ACC112 (cell line): Measurements from ENCODE around the gene MACROD2.
A peak's percentile ranks its signal among the peaks of the same experiment; 100 is the strongest.
"Not testable (repeated sequence)": the region's sequence is repeated elsewhere in the genome, so short reads cannot be mapped to it uniquely, and the experiment has no call there.

Experiments used
- H2AFZ ChIP-seq: fragments of 200-600 bp; sonication (generic); one replicate; pipeline ENCODE4 v1.6.0; 2017; ENCODE audit warnings: antibody characterized with exemption, low read length; ENCODE audit not compliant: unreplicated experiment
- H3K27ac ChIP-seq: fragments of 200-600 bp; sonication (generic); 2 replicates; pipeline ENCODE4 v1.5.1; 2014; ENCODE audit warnings: low read depth, mild to moderate bottlenecking, antibody characterized with exemption, low read length, moderate library complexity
- H3K27me3 ChIP-seq: fragments of 200-600 bp; sonication (generic); 2 replicates; pipeline ENCODE4 v1.6.1; 2014; ENCODE audit warnings: mild to moderate bottlenecking, antibody characterized with exemption, low read length, moderate library complexity, mixed read lengths; ENCODE audit not compliant: insufficient read depth
- H3K36me3 ChIP-seq: fragments of 200-600 bp; sonication (generic); 2 replicates; pipeline ENCODE4 v1.6.1; 2016; ENCODE audit warnings: mild to moderate bottlenecking, antibody characterized with exemption, low read length, moderate library complexity, mixed read lengths; ENCODE audit not compliant: insufficient read depth
- H3K4me1 ChIP-seq: fragments of 200-600 bp; sonication (generic); one replicate; pipeline ENCODE4 v1.6.1; 2016; ENCODE audit warnings: low read length, mixed read lengths; ENCODE audit not compliant: insufficient read depth, unreplicated experiment, control insufficient read depth
- H3K4me3 ChIP-seq: fragments of 200-600 bp; sonication (generic); 2 replicates; pipeline ENCODE4 v1.5.1; 2014; ENCODE audit warnings: mild to moderate bottlenecking, low read depth, low read length
- H3K79me2 ChIP-seq: fragments of 200-600 bp; sonication (generic); one replicate; pipeline ENCODE4 v1.6.0; 2016; ENCODE audit warnings: low read length; ENCODE audit not compliant: control insufficient read depth, unreplicated experiment, insufficient read depth

MACROD2 gene

DNA sequence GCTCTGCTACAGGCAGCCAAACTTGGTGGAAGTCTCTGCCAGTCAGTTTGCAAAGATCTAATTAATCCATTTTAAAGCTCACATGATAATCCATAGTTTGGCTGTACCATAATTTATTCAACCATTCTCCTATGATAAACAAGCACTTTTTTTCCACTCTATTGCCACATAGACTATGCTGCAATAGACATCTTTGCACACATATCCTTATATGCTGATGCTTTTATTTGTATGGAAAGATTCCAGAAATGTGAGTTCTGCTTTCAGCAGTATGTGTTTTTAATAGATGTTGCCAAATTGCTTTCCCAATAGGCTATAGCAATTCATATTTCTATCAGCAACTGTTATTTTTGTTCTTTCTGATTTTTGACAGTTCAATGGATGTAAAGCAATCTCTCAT is 1950.0 kb downstream of the MACROD2 start:
- no peak overlapping the region for H3K4me3 ChIP-seq
- H2AFZ ChIP-seq = no peak overlapping the region
- no peaks in the 10 kb centered on the region for H3K27me3 ChIP-seq
- H3K36me3 ChIP-seq = no peaks in the 10 kb centered on the region
- H3K27ac ChIP-seq = no peak overlapping the region
- no peaks in the 10 kb centered on the region for H3K79me2 ChIP-seq
- no peaks in the 10 kb centered on the region for H3K4me1 ChIP-seq

DNA sequence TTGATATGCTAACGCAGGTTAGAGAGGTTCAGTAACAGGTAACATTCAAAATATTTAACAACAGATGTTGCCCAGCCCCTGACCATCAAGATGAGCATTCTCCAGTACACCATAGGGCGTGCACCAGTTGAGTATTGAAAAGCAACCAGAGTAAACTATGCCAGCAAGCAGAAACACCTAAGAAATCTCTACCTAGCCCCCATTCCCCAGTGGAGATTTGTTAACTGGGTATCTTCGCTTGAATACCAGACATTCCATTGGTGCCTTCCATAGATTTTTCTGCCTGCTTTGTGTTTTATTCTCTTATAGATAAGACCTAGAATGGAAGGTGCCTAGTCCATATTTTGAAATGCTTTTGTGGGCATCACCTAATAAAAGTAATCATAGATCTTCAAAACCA is 1954.1 kb downstream of the MACROD2 start:
- H3K27me3 ChIP-seq = no peaks in the 10 kb centered on the region
- no peak overlapping the region for H3K27ac ChIP-seq
- H3K79me2 ChIP-seq = no peaks in the 10 kb centered on the region
- H3K4me1 ChIP-seq = no peaks in the 10 kb centered on the region
- no peak overlapping the region for H2AFZ ChIP-seq
- H3K36me3 ChIP-seq = no peaks in the 10 kb centered on the region
- H3K4me3 ChIP-seq = no peak overlapping the region

DNA sequence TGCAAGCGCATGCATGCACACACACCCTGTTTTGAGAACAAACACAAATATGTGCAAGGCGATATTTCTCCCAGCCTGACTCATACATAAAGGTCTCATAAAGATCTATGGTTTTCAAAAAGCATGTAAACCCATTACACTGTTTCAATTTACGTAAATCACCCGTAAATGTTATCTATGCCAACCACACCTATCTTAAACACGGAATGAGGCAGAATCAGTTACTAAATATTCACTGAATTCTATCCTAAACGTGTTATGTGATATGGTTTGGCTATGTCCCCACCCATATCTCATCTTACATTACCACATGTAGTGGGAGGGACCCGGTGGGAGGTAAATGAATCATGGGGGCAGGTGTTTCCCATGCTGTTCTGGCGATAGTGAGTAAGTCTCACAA is 1956.3 kb downstream of the MACROD2 start:
- Histone ChIP-seq H2AFZ (no peak overlapping the region), H3K27ac (no peak overlapping the region), H3K36me3 (no peaks in the 10 kb centered on the region), H3K27me3 (no peaks in the 10 kb centered on the region), H3K4me1 (no peaks in the 10 kb centered on the region), H3K4me3 (no peak overlapping the region), H3K79me2 (no peaks in the 10 kb centered on the region)

DNA sequence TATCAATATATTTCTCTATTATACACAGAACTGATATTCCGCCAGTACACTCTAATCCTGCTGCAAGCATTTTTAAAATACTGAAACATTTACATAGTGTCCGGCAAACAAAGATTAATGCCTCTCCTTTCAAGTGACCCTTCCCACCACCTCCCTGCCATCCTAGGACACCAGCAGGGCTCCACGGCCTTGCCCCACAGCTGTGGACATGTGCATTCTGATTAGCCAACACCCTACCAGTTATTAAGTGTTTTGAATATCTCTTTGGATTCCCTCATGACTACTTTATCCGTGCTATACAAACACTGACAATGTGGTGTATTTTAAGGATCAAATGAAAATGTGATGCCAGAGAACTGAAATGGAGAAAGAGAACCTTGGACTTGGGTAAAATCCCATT is 1962.8 kb downstream of the MACROD2 start:
- Histone ChIP-seq H3K79me2 (no peaks in the 10 kb centered on the region), H3K36me3 (no peaks in the 10 kb centered on the region), H3K4me3 (no peak overlapping the region), H2AFZ (no peak overlapping the region), H3K27me3 (no peaks in the 10 kb centered on the region), H3K27ac (no peak overlapping the region), H3K4me1 (no peaks in the 10 kb centered on the region)

DNA sequence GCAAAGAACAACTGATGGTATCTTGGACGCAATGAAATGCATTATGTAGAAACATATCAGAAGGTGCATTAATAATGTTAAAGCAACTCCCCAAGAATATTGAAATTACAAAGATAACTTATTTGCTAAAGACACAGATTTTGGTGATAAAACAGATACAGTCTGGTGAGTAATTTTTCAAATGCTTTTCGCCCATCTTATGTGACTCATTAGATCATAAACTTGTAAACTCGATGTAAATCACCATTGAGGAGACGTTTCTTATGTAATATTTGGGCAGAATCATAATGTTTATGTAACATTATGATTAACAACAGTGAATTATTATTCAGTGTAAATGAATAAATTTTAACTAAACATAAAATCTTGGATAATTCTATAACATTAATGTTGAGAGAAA is 1969.8 kb downstream of the MACROD2 start:
- H3K36me3 ChIP-seq = no peaks in the 10 kb centered on the region
- no peaks in the 10 kb centered on the region for H3K27me3 ChIP-seq
- no peak overlapping the region for H3K27ac ChIP-seq
- no peak overlapping the region for H3K4me3 ChIP-seq
- H3K79me2 ChIP-seq = no peaks in the 10 kb centered on the region
- H2AFZ ChIP-seq = no peak overlapping the region
- no peaks in the 10 kb centered on the region for H3K4me1 ChIP-seq

DNA sequence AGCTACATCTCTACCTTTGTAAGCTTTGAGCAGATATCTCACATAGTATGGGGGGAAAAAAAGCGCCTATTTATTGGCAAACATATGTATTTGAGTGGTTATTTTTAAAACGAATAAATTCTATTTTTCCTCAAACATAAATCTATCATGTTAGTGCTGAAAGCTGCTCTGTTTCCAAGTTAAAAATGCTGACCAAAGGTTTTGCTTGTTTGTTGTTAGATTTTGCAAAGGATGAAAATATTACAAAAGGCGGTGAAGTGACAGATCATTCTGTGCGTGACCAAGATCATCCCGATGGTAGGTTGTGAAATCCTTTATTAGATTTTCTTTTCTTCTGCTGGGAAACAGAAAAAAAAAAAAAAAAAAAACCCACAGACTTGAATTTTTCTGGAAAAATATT is 1972.0 kb downstream of the MACROD2 start:
- Histone ChIP-seq H3K4me1 (no peaks in the 10 kb centered on the region), H3K36me3 (no peaks in the 10 kb centered on the region), H3K79me2 (no peaks in the 10 kb centered on the region), H2AFZ (no peak overlapping the region), H3K27me3 (no peaks in the 10 kb centered on the region), H3K4me3 (no peak overlapping the region), H3K27ac (no peak overlapping the region)

DNA sequence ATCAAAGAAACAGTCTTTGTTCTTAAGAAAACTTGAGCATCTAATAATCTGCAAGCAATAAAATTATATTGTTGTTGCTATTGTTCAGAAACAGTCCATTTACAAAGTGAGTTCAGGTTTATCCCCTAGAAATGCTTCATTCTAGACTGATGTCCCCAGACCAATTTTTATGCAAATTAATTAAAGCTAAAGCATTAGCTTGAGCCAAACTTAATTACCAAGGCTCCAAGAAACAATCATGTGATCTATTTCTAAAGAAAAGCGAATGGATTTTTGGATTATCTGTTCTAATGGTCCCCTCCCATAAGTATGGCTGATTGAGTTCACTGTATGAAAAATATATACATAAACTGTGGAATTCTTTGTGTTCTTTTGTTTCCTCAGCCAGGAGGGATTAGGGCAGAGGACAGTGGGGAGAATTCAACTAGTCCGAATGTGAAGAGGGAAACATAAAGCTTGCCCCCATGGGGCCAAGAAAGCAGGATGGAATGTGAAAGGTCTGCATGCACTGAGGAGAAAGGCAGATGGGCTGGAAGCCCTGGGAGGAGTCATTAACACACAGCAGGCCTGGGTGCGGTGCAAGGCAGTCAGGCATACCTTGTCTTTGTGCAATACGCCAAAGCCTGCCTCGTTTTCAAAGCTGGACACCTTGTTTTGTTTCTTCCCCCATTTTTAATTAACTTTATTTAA is 1980.9 kb downstream of the MACROD2 start:
- Histone ChIP-seq H3K4me1 (no peaks in the 10 kb centered on the region), H3K27me3 (no peaks in the 10 kb centered on the region), H3K27ac (no peak overlapping the region), H2AFZ (no peak overlapping the region), H3K79me2 (no peaks in the 10 kb centered on the region), H3K4me3 (no peak overlapping the region), H3K36me3 (no peaks in the 10 kb centered on the region)

DNA sequence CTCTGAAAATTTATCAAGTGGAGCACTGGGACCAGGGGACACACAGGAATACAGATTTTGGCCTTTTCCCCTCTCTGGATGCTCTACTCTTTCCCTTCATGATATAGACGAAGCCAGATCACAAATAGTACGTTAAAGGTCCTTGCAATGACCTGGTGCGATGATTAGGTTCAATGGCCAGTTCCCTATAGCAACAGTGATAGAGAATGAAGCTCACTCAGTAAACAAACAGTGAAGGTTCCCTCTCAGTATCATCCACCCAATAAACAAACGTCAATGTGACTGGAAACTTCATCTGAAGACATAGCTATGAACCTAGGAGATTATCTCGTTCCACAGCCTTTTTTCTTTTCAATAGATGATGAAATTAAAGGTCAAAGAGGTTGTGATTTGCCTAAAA is 1981.7 kb downstream of the MACROD2 start:
- H3K4me1 ChIP-seq = no peaks in the 10 kb centered on the region
- no peaks in the 10 kb centered on the region for H3K27me3 ChIP-seq
- no peak overlapping the region for H3K4me3 ChIP-seq
- no peaks in the 10 kb centered on the region for H3K36me3 ChIP-seq
- no peak overlapping the region for H2AFZ ChIP-seq
- H3K27ac ChIP-seq = no peak overlapping the region
- no peaks in the 10 kb centered on the region for H3K79me2 ChIP-seq

DNA sequence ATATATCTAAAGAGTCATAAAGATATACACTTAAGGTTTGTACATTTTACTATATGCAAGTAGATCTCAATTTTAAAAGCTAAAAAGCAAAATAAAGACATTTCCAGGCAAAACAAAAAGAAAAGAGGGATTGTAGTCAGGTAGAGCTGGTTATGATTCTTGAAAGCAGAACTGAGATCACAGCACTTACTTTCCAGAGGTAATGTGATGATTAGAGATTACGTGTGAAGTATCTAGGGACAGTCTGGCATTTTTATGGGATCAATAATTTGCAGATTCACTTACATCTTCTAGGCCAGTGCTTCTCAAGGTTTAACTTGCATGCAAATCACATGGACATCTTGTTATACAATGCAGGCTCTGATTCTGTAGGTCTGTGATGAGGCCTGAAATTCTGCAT is 1982.4 kb downstream of the MACROD2 start:
- Histone ChIP-seq H3K79me2 (no peaks in the 10 kb centered on the region), H3K4me1 (no peaks in the 10 kb centered on the region), H2AFZ (no peak overlapping the region), H3K27ac (no peak overlapping the region), H3K36me3 (no peaks in the 10 kb centered on the region), H3K4me3 (no peak overlapping the region), H3K27me3 (no peaks in the 10 kb centered on the region)

DNA sequence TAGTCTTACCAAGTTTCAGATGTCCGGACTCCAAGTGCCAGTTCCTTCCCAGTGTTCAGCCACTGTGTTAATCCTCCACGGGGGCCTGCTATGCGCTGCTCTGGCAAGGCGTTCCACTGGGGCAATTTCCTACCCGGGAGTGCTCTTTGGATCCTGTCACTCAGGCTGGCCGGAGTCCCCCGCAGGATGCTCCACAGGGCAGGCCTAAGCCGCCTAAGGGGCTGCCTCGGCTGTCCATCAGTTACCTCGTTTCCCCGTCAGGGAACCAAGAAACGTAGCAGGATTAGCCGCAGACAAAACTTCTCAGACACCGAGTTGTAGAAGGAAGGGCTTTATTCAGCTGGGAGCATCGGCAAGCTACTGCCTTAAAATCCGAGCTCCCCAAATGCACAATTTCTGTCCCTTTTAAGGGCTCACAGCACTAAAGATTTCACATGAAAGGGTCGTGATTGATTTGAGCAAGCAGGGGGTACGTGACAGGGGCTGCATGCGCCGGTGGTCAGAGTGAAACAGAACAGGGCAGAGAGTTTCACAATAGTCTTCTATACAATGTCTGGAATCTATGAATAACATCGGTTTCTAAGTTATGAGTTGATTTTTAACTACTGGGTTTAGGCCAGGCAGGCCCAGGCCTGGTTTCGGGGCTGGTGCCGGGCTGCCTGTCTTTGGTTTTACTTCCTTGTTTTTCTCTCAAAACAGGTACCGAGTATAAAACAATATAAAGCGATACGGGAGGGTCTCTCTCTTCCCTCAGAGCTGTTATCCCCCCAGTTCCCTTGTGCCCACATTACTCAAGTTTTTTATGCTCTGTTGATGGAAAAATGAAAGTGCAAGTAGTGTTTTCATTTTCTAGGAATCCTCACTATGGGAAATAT is 1990.4 kb downstream of the MACROD2 start:
- H3K27me3 ChIP-seq, H3K36me3 ChIP-seq, H3K27ac ChIP-seq, H3K4me1 ChIP-seq, H3K79me2 ChIP-seq: not testable (repeated sequence)
- peak overlapping the region; percentile 69 for H2AFZ ChIP-seq
- H3K4me3 ChIP-seq = peak overlapping the region; percentile 67

DNA sequence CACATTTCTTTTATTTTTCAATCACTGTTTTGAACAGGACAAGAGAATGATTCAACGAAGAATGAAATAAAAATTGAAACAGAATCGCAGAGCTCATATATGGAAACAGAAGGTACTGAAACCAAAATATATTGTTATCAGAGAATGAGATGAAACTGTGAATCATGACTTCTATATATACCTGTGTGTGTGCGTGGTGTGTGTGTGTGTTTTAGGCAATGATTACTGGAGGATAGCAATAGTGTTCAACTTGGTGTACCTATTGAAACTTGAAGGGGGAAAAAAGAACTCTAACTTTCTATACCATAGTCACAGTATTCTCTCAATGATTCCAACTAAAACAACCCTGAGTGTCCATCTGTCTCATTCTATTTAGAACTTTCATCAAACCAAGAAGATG is 1991.4 kb downstream of the MACROD2 start:
- Histone ChIP-seq H3K79me2 (no peaks in the 10 kb centered on the region), H3K27ac (no peak overlapping the region), H2AFZ (peak overlapping the region; percentile 69), H3K4me3 (peak overlapping the region; percentile 67; the same call in 1 of the 2 replicates), H3K36me3 (no peaks in the 10 kb centered on the region), H3K27me3 (no peaks in the 10 kb centered on the region), H3K4me1 (no peaks in the 10 kb centered on the region)
